ENCODE data around the gene ZC2HC1B.

Gene ZC2HC1B

DNA sequence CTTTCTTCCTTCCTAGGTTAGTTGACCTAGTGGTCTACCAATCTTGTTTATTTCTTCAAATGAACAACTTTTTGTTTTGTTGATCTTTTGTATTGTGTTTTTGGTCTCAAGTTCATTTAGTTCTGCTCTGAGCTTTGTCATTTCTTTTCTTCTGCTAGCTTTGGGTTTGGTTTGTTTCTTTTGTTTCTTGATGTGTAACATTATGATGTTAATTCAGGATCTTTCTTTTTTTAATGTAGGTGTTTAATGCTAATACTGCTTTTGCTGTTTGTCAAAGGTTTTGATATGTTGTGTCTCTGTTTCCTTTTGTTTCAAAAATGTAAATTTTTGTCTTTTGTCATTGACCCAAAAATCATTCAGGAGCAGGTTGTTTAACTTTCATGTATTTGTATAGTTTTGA, 65.7 kb downstream of the ZC2HC1B start:
- DNase-seq (ENCODE audit: low spot score), result no peak
- no peak for FAIRE-seq

DNA sequence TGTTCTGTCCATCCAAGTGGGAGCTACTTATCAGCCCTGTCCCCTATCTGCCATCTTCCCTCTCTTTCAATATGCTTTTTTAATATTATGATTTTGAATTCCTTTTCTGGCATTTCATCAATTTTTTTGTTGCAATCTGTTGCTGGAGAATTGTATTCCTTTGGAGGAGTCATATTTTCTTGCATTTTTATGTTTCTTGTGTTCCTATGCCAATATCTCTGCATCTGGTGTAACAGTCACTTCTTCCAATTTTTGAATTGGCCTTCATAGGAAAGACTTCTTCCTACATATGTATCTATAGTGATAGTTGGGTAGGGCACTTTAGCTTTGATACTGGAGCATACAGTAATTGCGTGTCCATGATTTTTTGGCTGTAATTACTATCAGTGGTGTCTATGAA, 70.1 kb downstream of the ZC2HC1B start:
- no peak for DNase-seq (ENCODE audit: low spot score)
- FAIRE-seq, result no peak

DNA sequence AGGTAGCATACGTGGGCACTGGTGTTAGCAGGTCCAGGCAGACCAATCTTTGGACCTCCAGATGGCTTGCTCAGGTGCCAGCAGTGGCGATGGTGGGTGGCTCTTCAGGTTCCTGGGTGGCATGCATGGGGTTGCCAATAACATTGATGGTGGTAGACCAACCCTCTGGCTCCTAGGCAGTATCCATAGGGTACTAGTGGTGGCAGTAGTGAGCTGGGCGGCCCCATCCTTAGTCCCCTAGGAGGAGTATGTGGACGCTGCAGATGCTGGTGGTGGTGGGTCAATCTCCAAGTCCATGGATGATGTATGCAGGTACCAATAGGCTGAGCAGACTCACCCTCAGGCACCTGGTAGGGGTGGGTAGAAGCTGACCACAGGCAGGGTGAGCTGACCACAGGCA, 70.6 kb downstream of the ZC2HC1B start:
- DNase-seq (ENCODE audit: low spot score), result no peak
- no peak for FAIRE-seq

DNA sequence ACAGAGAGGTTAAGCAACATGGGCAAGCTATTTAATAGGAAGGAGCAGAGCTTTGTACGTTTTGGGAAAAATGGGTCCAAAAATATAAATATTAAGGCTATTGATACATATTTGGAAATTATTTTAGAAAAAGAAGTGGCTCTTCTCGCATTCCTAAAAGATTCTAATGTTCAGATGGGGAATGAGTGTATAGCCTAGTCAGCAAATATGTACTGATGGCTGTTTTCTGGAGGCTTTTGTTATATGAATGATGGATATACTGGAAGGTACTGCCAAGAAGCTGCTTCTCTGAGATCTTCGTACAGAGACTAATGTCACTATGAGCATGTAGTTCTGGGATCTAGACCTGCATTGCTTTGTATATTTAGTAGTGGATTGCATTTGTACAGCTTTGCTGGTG, 72.1 kb downstream of the ZC2HC1B start:
- FAIRE-seq (no peak), DNase-seq (ENCODE audit: low spot score) (no peak)

DNA sequence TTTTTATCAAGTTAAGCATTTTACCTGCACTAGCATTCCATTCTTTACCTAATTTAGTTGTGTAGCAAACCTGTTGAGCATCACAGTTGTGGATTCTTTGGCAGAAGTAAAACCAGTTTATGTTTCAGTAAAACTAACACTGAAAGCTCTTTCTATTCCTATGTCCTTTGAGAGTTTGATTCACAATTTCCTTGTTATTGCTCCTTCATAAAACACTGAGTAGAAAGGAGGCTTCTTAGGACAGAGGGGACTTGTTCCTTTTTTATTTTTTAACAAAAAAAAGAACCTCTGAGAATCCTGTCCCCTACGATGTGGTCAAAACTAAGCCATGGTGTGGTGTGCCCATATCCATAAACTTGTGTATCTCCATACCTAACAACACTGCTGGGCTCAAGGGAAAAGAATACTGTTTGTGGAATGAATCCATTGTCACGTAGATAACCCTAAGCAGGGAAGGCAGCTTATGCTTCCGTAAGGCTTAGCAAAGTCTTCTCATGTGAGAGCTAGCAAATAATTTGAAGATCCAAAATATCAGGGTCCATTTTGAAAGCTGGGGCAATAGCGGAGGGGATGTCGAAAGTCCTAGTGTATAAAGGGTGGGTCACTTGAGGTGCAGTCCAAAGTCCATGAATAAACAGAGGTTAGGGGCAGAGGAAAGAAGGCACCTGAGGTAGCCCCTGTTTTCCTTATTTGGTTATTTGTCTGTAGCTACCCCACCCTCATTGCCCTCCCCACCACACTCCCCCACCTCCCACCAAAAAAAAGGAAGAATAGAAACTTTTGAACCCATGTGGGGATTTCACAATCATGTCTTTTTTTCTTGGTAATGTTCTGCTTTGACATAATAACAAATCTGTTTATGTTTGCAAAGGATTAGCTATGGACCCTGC, 72.7 kb downstream of the ZC2HC1B start:
- DNase-seq (ENCODE audit: low spot score) (no peak), FAIRE-seq (no peak)

DNA sequence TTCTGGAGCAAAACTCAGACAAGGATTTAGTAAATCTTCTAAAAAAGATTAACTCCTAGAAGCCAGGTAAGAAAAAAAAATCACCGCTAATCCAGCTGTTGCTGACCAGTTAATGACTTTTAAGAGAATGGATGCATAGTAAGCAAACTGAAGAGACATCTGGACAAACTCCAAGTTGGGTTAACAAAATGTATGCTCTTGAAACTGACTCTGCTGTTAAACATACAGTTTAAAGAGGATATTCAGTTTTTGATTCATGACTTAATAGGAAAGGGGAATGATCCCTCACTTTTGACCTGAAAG, 73.3 kb downstream of the ZC2HC1B start:
- DNase-seq (ENCODE audit: low spot score), result no peak
- no peak for FAIRE-seq

DNA sequence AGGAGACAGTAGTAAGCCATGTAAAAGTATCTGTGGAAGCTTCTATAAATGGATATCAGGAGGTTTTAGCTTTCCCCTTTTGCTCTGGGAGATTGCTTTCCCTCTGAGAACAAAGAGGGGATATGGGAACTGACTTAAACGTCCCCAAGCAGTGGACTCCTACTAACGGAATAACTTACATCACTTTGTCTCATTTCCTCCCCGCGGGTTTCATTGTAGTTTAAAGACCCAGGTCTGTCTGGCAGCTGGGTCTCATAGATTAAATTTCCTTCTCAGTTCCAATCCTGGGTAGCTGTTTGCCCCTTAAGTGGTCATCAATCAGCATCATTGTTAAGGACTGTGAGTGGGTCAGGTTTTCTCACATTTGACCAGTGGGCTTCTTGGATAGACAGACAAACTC, 75.1 kb downstream of the ZC2HC1B start:
- DNase-seq (ENCODE audit: low spot score) (no peak), FAIRE-seq (no peak)

DNA sequence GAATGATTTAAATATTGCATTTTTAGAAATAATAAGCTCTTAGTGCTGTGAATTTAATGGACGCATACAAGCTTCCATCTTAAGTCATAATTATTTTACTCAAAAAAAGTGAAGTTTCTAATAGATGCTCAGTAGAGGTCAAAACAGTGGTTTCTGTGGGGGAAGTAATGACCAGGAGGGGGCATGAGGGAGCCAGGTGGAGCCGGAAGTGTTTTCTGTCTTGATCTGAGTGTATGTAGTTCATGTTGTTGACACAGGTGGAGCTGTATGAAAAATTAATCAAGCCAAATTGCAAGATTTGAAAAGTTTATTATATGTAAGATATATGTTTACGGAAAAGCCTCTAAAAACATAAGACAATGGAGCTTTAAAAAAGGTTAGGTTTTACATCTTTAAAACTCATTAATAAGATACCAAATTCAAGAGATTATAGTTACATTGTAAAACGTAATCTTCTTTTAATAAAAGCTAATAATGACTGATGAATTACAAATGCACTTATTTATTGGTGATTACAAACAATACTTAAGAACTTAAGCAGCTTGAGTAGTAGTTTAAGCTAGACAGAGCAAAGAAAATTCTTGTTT, 75.8 kb downstream of the ZC2HC1B start:
- FAIRE-seq, result peak; percentile 17
- peak; percentile 69 for DNase-seq (ENCODE audit: low spot score)

DNA sequence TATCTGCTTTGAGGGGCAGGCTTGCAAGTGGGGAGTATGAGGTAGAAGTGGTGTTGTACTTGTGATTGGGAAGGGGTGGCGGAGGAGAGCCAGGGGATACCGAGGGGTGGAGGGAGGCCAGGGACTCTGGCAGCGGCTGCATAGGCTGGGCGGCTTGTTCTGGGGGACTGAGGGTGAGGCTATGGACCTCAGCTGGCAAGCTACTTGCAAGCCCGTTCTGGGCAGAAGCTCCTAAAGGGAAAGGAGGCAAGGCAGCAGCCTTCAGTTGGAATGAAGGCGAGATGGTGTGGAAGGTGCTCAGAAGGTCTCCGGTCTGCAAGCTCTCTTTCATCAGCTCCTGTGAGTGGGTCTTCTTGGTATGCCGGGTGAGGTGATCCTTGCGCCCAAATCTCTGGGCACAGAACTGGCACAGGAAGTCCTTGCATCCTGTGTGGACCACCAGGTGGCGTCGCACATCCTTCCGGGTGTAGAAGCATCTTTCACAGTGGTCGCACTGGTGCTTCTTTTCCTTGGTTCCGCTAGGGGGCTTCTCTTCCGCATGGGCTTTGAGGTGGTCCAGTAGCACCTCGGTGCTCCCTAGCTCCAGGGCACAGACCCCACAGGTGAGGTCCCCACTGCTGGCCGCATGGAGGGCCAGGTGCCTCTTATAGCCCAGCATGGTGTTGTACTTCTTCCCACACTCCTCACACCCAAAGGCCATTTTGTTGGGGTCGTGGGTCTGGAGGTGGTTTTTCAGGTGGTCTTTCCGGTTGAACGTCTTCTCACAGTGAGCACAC, 77.8 kb downstream of the ZC2HC1B start:
- DNase-seq (ENCODE audit: low spot score) (peak; percentile 64), FAIRE-seq (no peak)

DNA sequence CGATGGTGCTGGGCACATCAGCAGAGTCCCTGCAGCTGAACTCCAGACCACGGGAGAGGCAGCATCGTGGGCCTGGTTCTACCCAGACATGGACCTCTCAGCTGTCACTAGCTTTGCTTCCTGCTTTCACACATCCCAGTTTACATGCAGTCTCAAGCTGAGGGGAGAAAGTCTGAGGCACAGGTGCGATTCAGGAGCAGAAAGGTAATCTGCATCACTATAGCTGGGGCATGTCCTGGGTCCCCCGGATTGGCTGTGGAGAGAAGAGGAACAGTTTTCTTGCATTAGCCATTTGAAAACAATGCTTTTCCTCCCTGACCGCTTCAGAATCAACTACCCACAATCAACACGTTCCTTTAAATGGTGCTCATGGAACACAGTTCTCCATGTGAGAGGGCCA, 83.9 kb downstream of the ZC2HC1B start:
- no peak for FAIRE-seq
- DNase-seq (ENCODE audit: low spot score), result no peak

DNA sequence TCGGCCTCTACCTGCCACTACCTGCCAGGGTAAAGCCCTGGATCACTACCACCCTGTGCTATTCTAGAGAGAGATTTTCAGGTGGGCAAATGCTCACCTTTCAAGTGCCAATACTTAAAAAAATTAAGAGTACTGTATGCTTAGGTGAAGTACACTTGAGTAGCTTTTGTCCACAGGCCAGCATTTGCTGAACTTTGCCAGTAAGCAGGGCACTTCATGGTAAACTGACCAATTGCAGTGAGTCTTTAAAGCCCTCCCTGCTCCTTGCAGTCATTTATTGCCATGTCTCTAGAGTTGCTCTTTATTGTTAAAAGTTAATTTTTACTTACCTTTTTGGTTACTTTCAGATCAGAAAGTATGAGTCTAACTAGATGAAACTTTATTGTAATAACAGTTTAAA, 85.3 kb downstream of the ZC2HC1B start:
- DNase-seq (ENCODE audit: low spot score) (no peak), FAIRE-seq (no peak)

DNA sequence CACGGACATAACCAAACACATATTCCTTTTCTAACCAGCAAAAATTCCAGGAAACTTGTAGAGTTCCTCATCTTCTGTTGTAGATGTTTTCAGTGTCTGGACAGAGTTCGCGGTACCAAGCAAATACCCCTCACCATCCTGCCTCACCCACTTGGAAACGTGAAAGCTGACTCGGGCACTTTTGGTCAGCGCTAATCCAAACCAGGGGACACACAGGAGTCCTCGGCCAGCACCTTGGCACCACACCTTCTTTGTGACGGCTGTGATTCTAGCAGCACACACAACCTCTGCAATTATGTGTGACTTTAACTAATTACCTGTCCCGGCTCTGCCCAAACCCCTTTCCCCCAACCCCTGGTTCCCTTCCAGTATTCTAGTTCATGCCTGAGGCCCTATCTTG, 85.7 kb downstream of the ZC2HC1B start:
- DNase-seq (ENCODE audit: low spot score) (no peak), FAIRE-seq (no peak)

DNA sequence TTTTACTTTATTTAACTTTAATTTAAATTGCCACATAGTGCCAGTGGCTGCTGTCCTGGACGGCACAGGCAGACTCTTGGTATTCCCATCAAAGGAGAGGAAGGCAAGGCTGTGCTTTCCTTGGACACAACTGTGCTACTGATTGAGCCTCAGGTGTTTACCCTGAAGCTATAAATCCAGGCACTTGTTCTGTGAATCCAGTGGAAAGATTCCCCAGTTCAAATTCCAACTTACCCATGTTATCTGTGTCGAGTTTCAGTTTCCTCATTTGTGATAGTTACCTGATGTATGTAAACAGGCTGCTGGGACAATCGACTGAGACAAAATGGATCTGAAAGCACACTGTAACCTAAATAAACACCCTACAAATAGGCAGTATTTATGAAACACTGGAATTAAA, 86.6 kb downstream of the ZC2HC1B start:
- DNase-seq (ENCODE audit: low spot score), result no peak
- no peak for FAIRE-seq

DNA sequence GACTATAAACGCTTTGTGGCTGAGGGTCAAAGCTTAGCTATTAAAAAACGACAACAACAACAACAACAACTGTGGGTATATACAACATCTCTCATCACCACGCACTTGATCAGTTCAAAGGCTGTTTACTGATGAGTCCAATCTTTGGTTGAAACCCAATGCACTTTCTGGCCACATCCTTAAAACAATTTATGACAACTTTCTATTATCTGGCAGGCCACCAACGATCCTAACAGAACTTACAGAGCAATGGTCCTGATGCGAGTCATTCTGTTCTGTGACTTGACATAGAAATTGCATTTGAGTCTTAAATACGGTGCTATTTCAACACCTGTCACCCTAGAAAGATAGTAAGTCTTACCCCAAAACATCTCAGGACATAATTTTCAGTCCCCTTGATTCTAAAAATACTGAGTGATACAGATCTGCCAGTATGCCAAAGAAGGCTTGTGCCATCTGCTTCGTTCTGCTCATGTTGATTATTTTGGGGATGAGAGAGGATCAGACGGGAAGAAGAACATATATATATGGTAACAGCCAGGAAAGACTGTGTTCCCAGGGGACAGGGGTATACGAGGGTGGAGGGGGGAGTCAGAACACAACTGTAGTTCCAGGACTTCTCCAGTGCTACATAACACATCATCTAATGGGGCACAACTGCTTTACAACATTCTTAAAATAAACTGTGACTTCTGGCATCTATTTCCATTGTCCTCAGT, 87.9 kb downstream of the ZC2HC1B start:
- no peak for FAIRE-seq
- DNase-seq (ENCODE audit: low spot score), result no peak

DNA sequence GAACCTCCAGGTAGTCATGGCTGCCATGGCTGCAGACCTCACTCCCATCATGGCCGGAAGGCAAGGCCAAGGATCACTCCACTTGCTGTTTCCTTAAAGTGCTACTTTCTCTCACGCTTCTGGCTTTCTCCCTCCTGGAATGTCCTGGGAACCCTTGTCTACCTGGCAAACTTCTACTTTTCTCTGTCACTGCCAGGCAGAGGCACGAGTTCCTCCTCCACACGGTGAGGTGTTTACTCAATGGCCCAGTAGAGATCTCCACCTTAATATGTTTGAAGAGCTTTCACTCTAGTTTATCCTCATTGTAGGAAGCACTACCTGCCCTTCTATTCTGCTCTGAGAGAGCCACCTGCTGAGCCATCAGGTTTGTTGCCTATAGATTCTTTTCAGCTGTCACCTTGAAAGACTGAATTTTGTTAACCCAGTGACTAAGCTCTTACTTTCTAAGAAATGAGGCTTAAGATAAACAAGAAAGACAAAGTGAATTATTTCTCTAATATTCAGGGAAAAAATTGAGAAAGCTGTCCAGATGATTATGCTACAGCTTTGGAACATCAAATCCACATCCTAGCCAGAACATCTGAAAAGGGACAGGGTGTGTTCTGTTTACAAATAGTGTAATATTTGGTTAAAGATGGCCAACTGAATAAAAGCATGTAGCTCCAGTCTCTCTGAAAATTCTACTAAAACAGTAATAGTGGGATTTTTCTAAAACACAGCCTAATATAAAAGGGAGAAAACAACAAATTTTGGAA, 88.8 kb downstream of the ZC2HC1B start:
- DNase-seq (ENCODE audit: low spot score) (no peak), FAIRE-seq (no peak)

DNA sequence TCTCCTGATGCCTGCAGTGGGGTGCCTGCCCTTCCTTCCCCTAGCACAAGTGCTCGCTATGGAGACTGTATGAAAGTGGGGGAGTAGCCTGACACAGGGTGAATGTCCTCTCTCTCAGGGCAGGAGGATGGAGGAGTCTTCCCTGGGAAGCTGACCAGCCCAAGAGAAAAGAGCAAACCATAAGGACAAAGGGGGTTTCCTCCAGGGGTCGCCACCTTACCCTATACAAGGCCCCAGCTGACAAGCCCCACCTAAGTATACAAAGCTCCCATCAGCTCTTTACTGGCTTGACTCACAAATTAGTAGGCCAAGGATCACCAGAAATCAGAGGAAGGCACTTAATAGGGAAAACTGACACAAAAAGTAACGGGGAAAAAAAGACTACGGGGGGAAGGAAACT, 89.6 kb downstream of the ZC2HC1B start:
- DNase-seq (ENCODE audit: low spot score) (no peak), FAIRE-seq (no peak)

DNA sequence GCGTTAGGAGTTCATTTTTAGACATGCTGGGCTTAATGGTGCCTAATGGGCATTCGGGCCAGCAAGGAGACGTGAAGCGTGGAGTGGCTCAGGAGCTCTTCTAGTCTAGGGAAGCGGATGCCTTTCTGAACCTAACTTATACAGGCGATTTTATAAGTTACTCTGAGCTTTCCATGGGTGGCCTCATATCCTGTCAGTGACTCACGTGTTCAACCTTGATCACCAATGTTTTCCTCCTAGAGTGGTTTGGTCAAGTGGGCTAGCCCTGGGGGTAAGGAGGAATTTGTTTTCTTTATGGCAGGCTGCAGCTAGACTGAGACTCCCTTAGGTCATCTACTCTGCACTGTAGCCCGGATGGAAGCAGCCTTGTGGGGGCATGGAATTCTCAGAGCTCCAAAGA, 91.7 kb downstream of the ZC2HC1B start:
- FAIRE-seq, result no peak

DNA sequence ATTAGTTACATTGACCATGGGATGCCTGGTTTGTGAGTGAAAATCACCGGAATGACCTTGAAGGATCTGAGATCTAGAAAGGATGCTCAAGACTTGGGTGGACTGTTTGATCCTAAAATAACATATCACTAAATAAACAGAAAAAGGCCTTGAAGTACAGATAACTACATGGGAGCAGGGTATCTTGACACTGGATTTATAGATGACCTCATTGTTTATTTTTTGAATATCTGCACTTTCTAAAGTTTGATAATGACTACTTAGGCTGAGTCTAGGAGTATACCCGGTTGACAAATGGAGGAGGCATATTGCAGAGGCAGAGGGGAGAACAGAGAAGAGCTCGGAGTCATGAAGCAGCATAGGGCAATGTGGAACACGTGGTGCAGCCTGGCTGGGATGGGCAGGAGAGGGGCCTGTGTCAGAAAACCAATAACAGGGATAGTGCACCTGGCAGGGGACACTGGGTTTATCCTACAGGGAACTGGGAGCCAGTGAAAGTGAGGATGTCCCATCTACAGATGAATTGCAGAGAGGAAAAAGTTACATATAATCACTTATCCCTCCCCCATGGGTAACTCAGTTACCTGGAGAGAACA, 93.5 kb downstream of the ZC2HC1B start:
- DNase-seq (ENCODE audit: low spot score) (no peak), FAIRE-seq (no peak)

More for the DNA sequence above, 91.7 kb downstream of the ZC2HC1B start:
- no peak for DNase-seq (ENCODE audit: low spot score)

DNA sequence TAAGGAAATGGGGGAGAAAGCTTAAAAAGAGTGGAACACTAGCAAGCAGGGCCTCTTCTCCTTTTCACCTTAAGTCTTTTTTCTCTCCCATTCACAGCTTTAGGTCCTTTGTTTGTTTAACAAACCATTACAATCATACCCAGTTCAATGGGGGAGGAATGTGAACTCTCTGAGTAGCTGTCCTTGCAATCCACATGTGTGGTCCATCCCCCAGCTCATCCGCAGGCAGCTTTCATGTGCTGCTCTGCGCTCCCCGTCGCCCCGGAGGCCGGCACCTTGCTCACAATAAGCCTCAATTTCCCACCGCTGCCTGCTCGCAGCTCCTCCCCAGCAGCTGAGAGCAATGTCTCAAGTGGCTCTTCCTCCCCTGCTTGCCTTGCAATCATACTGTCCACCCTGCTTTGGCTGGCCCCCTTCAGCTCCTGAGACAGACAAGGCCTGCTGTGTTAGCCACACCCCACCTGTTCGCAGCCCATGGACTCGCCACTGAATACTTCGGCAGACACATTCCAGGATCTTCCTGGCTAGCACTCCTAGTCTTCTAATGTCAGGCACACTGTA, 94.6 kb downstream of the ZC2HC1B start:
- FAIRE-seq, result no peak

DNA sequence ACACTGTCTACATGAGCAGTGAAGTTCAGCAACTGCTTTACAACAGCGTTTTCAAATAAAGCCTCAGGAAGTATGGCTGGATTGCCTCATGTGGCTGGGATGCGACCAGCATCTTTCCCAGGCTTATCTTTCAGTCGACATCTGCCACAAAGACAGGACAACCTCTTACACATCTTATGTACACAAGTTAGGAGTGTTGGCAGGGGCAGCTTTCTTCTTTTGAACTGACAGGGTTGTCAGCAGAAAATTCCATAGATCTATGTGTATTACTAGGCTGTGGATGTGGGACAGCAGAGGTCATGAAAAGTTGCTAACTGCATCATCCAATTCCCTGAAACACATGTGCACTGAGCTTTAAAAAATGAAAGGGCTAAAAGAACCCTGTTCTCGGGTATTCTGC, 95.7 kb downstream of the ZC2HC1B start:
- DNase-seq (ENCODE audit: low spot score), result no peak
- FAIRE-seq, result no peak

More for the DNA sequence above, 94.6 kb downstream of the ZC2HC1B start:
- no peak for DNase-seq (ENCODE audit: low spot score)

All from urothelium cell line (cell line).